ENCODE measurements around the gene GRIK4.

DNA sequence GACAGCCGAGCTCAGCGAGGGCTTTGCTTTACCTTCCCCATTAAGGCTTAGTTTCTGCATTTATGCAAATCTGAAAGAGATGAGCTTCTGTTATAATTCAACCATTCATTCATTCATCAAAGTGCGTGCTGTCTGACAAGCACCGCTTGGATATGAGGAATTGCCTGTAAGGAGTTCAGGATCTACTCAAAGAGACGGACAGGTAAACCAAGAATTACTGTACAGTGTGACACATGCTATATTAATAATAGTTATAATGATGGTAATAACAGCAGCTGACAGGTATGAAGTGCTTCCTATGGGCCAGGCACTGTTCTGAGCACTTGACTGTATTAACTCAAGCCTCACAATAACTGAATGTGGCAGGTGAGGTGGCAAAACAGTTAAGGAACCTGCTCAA is 402.5 kb downstream of the GRIK4 start:
- TF ChIP-seq, protein P1, sequence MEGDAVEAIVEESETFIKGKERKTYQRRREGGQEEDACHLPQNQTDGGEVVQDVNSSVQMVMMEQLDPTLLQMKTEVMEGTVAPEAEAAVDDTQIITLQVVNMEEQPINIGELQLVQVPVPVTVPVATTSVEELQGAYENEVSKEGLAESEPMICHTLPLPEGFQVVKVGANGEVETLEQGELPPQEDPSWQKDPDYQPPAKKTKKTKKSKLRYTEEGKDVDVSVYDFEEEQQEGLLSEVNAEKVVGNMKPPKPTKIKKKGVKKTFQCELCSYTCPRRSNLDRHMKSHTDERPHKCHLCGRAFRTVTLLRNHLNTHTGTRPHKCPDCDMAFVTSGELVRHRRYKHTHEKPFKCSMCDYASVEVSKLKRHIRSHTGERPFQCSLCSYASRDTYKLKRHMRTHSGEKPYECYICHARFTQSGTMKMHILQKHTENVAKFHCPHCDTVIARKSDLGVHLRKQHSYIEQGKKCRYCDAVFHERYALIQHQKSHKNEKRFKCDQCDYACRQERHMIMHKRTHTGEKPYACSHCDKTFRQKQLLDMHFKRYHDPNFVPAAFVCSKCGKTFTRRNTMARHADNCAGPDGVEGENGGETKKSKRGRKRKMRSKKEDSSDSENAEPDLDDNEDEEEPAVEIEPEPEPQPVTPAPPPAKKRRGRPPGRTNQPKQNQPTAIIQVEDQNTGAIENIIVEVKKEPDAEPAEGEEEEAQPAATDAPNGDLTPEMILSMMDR (IDR thresholded peaks at IDR 0.05; ENCODE audit: insufficient read depth, low read depth, low read length) = no peak
- no peak for TF ChIP-seq EZH2 (IDR thresholded peaks at IDR 0.05; ENCODE audit: insufficient read depth, low read length)
